ENCODE data around the gene MBLAC1.
A peak's percentile ranks its signal among the peaks of the same experiment; 100 is the strongest.

The MBLAC1 gene

DNA sequence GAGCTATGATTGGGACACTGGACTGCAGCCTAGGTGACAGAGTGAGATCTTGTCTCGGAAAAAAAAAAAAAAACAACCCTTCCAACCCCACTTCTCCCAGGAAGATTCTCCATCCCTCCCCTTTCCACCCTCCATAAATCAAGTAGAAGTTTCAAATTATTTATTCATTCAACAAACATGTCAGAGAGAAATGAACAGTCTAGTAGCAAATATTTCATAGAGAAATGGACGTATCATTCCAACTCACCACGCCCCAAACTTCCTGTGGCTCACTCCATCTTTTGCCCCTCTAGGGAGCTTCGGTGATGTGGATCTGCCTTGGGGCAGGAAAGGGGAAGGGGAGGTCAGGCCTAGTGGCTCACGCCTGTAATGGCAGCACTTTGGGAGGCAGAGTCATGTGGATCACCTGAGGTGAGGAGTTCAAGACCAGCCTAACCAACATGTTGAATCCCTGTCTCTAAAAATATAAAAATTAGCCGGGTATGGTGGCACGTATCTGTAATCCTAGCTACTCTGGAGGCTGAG lies 32.4 kb downstream of the MBLAC1 start:
- TF ChIP-seq GATA3 (IDR thresholded peaks at IDR 0.05; ENCODE audit: low read depth, low read length): no peak
- no peak for TF ChIP-seq GATA2 (IDR thresholded peaks at IDR 0.05; ENCODE audit: low read depth, low read length)

DNA sequence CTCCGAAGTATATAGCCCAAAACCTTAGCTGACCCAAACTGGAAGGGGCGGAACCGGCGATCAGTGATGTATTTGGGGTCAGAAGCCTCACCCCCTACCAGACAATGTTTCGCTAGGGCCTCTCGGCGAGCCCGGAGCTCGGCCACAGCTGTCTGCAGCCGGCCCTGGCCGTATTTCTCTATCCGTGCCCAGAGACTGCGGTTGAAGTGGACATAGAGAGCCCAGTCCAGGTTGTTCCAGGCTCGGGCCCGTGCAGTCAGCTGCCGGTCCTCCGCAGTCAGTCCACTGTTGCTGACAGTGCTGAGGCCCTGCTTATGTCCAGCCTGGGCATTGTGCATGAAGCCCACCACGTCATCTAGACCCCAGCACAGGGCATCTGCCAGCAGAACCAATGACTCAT lies 33.3 kb downstream of the MBLAC1 start:
- no peak for TF ChIP-seq GATA2 (IDR thresholded peaks at IDR 0.05; ENCODE audit: low read depth, low read length)
- no peak for TF ChIP-seq GATA3 (IDR thresholded peaks at IDR 0.05; ENCODE audit: low read depth, low read length)

GRCh38 chr7:100163006-100163531 lies 36.3 kb downstream of the MBLAC1 start:
- TF ChIP-seq GATA2 (IDR thresholded peaks at IDR 0.05; ENCODE audit: low read depth, low read length) (no peak), GATA3 (IDR thresholded peaks at IDR 0.05; ENCODE audit: low read depth, low read length) (no peak)

DNA sequence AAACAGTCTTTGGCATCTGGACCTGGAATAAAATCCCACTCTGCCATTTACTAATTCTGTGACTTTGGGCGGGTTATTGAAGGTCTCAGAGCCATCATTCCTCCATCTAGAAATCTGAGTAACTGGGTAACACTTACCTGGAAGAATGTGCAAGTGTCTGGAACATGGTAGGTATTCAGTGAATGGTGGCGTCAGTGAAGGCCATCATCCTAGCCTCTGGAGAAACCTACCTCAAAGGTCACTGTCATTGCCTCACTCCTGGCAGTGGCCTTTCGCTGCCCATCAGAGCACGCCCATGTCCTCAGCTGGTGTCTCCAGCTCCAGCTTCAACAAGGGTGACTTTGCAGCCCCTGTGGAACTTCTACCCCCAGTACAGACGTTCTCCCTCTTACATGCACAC lies 37.1 kb downstream of the MBLAC1 start:
- no peak for TF ChIP-seq GATA2 (IDR thresholded peaks at IDR 0.05; ENCODE audit: low read depth, low read length)
- no peak for TF ChIP-seq GATA3 (IDR thresholded peaks at IDR 0.05; ENCODE audit: low read depth, low read length)

DNA sequence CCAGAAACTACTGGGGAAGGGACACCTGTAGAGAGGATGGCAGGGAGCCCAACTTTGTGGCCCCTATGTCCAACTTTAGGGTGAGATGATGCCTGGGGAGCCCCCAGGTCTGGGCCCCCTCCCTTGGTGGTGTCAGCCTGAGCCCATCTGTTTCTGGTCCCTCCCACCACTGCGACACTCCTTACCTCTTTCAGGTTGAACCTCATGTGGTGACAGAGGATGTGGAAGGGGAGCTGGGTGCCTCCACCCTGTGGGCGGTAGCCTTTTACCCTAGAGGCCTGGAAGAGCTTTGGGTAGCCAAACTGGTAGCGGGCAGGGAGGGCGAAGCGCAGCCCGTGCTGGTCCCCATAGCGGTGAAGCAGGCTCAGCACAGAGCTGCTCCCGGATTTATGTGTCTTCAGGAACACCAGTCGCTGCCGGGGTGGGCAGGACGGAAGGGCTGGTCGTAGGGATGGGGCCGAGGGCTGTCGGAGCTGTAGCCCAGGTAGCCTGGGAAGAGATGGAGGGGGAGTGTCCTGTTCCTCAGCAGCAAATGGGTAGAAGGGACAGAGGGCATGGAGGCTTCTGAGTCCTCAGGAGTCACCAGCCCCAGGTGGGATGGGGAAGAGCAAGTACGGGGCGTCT lies 39.7 kb downstream of the MBLAC1 start:
- TF ChIP-seq GATA3 (IDR thresholded peaks at IDR 0.05; ENCODE audit: low read depth, low read length): no peak
- TF ChIP-seq GATA2 (IDR thresholded peaks at IDR 0.05; ENCODE audit: low read depth, low read length): no peak

- TF ChIP-seq GATA2 (IDR thresholded peaks at IDR 0.05; ENCODE audit: low read depth, low read length) (no peak; the same call in 1 of the 2 replicates), GATA3 (IDR thresholded peaks at IDR 0.05; ENCODE audit: low read depth, low read length) (no peak)
These were observed 40.5 kb downstream of the MBLAC1 start for GRCh38 chr7:100166970-100167911.

DNA sequence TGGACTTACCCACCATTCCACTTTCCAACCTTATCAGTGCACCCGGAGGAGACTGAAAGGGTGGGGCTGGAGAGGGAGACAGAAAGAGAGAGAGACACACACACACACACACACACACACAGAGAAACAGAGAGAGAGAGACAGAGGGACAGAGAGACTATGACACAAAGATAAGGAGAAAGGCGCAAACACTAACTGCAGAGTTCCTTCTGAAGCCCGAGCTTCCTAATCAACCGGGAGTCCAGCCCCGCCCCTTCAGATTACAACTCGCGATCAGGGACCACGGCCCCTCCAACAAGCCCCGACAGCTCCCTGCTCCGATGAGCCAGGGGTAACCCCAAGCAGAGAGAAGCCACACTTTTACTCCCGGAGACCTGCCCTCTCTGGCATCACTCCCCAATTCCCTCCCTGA lies 41.2 kb downstream of the MBLAC1 start:
- no peak for TF ChIP-seq GATA3 (IDR thresholded peaks at IDR 0.05; ENCODE audit: low read depth, low read length)
- peak; percentile 43; the same call in 1 of the 2 replicates for TF ChIP-seq GATA2 (IDR thresholded peaks at IDR 0.05; ENCODE audit: low read depth, low read length)

- TF ChIP-seq GATA2 (IDR thresholded peaks at IDR 0.05; ENCODE audit: low read depth, low read length): no peak
- no peak for TF ChIP-seq GATA3 (IDR thresholded peaks at IDR 0.05; ENCODE audit: low read depth, low read length)
These were observed 42.5 kb downstream of the MBLAC1 start for GRCh38 chr7:100169147-100169850.

DNA sequence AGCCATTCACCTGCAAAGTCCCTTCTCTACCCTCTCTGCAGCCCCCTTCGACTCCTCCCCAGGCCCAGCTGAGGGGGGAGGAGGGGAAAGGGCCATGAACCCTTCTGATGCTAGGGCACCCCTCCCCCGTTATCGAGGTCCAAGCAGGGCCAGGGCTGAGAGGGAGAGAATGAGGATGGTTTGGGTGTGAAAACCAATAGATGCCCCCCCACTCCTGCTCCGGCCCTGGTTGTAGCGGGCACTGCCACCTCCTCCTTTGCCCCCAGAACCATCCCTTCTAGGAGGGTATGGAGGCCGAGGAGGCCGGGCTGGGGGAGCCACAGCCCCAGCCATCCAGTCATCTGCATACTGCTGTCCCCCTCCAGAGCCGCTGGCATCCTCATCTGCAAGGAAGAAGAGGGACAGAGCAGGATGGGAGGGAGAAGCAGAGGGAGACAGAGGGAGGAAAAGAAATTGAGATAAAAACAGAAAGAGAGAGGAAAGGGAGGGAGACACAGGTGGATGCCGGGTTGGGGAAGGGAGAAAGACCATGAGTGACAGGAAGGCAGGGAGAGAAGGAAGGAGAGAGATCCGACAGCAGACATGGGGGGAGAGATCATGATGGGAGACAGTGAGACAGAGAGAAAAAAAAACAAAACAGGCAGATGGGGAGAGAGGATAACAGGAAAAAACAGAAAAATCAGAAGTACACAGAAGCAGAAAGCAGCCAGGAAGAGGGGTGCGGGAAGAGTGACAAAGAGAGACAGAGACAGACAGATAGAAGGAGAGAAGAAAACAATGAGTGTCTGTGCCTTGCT lies 43.5 kb downstream of the MBLAC1 start:
- TF ChIP-seq GATA2 (IDR thresholded peaks at IDR 0.05; ENCODE audit: low read depth, low read length): no peak
- no peak for TF ChIP-seq GATA3 (IDR thresholded peaks at IDR 0.05; ENCODE audit: low read depth, low read length)

GRCh38 chr7:100171087-100171681 lies 44.4 kb downstream of the MBLAC1 start:
- TF ChIP-seq GATA3 (IDR thresholded peaks at IDR 0.05; ENCODE audit: low read depth, low read length): no peak
- no peak for TF ChIP-seq GATA2 (IDR thresholded peaks at IDR 0.05; ENCODE audit: low read depth, low read length)

- TF ChIP-seq GATA3 (IDR thresholded peaks at IDR 0.05; ENCODE audit: low read depth, low read length) (no peak), GATA2 (IDR thresholded peaks at IDR 0.05; ENCODE audit: low read depth, low read length) (no peak)
These were observed 45.1 kb downstream of the MBLAC1 start for GRCh38 chr7:100171840-100172239.

DNA sequence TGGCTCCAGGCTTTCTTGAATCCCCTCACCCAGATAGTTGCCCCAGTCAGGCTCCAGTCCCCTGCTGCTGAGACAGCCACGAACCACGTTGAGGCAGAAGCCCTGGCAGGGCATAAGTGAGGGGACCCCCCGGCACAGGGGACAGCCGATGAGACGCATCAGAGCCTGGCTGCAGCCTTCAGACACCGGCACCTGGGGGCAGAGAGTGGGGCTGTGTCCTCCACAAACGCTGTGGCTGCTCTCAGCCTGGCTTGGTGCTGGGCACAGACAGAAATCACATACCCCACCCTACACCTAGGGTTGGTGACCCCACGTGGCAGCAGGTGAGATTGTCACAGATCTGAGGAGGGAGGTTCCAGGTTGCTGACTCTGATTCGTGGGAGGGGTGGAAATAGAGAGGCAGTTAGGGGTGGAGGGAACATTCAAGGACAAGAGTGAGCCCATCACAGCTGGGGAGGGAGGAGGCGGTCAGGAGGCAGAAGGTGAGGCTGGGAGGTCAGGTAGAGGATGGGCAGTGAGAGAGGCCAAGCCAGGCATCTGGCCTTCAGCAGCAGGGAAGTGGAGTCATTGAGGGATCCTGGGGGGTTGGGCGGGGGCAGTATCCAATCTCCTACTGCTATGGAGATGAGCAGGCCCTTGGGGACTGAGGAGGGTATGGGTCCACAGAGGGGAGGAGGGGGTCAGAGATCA lies 47.2 kb downstream of the MBLAC1 start:
- TF ChIP-seq GATA2 (IDR thresholded peaks at IDR 0.05; ENCODE audit: low read depth, low read length): no peak
- TF ChIP-seq GATA3 (IDR thresholded peaks at IDR 0.05; ENCODE audit: low read depth, low read length): no peak

All from SH-SY5Y (cell line).